DMS153 (cell line): ENCODE results near the gene RFPL2.

Experiments
- DNase-seq: peaks from one replicate; lab custom pipeline; 2025; lab: John Stamatoyannopoulos, UW

Gene RFPL2

DNA sequence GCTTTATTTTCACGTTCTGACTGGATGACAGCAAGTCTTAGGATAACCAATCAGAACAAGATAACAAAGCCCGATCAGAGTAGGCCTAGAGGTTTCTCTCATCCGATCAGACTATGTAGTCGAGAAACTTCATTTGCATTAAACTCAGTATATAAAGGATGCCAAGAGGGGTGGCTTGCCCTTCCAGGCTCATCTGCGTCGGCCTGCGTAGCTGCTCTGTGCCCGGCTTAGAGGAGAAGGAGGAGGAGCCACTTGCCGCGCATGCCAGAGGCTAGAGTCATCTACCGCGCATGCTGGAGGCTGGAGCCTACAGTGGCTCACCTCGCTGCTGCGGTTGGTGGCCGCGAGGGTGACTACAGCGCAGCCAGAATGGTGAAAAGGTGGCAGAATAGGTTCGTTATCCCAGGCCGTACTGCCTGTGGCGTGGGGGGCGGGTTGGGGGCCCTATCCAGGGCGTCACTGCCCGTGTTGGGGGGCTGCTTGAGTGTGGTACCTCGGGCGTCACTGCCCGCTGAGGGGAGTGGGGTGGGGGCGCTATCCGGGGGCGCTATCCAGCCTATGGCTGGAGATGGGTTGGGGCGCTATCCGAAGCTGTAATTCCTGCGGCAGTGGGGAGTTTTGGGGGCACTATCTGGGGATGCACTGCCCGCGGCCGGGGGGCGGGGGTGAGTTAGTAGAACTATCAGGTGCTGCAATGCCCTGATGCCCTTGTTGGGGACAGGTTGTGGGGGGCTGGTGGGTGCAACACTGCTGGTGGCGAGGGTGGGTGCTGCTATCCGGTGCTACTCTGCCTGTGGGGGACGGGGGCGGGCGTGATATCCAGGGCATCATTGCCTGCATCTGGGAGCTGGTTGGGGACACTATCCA, at the start of gene RFPL2:
Gene RFPL2 (minus strand): TSS at position 218 of the 867 bp plus-strand sequence. CDS start 2,622 bp downstream, outside the sequence.
- DNase-seq = peak; percentile 71

DNA sequence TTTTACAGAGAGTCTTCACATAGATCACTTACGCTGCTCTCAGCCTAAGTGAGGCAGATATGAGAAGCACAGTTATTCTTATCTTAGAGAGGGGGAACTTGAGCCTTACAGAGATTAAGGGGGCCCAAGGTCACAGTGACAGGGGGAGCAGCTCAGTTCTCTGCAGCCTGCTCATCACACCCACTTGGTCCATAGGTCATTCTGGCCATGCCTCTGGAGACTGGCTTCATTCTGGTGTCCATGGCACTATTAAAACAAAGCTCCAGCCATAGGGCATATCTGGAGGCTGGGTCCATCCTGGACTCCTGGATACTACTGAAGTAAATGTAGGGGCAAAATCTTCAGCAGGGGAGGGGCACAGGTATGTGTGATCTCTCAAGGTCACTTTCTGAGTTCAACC, 44.4 kb upstream of the RFPL2 start:
- DNase-seq = no peak

DNA sequence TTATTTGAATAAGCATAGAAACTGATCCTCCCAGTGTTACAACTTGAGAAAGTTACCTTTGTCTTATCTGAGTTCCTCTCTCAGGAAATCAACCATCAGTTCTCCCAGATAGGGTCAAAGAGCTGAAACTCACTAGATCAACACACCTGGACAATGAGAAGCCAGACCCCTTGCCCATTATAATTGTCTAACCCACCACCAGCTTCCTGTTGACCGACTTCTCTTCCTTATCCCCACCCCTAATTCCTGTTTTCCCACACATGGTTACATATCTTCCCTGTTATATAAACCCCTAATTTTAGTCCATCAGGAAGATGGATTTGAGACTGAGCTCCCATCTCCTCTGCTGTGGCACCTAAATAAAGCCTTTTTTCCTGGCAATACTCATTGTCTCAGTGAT, 43.4 kb upstream of the RFPL2 start:
- no peak for DNase-seq

DNA sequence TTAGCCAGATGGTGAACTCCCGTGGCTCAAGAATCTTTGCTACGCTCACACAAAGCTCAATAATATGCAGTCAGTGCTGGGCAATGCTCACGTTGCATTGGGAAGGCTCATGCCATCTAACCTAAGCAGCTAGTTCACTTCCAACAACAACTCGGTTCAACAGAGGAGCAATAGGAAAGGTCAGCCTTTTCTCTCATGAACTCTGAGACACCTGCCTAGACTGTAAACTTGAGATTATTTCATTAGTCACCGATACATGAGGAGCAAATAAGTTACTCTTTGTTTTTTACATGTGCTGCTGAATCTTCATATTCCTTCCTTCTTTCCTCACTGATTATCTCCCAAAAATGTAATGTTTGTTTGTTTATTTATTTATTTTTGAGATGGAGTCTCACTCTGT, 41.3 kb upstream of the RFPL2 start:
- DNase-seq = no peak

DNA sequence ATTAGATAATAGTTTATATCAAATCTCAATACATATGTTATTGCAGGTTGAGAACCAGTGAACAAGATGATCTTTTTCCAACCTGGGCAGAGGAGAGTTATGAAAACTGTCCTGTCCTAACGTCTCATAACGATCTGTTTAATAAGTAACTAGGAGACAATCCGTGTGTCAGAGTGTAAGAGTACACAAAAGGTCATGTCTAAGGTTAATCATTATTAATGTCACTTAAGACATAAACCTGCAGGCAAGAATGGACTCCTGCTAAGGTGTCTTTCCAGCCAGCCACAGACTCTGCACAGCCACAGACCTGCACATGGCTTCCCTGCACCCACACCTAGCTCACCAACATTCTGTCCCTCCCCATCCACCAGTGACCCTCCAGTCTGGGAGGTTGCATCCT, 40.2 kb upstream of the RFPL2 start:
- DNase-seq = no peak

DNA sequence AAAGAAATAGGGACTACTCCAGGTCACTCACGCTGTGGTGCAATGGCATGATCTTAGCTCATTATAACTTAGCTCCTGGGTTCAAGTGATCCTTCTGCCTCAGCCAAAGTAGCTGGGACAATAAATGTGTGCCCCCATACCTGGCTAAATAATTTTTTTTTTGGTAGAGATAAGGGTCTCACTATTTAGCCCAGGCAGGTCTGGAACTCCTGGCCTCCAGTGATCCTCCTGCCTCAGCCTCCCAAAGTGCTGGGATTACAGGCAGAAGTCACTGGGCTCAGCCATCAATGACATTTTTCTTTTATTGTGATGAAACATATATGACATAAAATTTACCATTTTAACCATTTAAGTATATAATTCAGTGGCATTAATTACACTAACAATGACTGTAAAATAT, 39.7 kb upstream of the RFPL2 start:
- no peak for DNase-seq

DNA sequence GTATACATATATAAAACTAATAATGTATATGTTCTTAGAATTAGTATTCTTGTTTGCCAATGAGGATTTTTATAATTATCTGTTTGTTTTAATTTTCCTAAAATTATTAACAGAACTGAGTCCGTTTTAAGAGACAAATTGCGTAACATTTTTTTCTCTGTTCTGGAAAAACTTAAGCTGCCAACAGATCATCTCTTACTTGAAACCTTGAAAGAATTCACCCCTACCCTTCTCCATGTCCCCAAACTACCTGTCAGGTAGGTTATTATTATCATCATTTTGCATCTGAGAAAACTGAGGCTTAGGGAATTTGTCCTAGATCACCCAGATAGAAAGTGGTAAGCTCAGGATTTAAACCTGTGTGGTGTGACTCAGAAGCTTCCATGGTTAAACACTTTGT, 35.6 kb upstream of the RFPL2 start:
- DNase-seq = no peak

DNA sequence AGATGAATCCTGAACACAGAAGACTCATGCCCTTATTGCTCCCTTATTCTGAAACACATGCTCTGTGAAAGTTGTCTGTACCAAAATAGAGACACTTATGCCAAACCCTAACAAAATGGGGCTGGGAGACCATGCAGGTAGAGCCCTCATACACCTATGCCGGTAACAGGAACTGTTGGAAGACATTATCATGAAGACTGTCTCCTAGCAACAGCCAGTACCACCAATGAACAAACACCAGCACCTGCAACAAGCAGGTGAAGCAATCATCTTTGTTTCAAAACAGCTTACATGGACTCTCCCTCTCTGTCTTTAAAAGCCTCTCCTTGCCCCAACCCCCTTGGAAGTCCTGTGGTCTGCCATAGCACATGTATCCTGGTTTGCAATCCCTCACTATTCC, 33.0 kb upstream of the RFPL2 start:
- peak; percentile 92 for DNase-seq

DNA sequence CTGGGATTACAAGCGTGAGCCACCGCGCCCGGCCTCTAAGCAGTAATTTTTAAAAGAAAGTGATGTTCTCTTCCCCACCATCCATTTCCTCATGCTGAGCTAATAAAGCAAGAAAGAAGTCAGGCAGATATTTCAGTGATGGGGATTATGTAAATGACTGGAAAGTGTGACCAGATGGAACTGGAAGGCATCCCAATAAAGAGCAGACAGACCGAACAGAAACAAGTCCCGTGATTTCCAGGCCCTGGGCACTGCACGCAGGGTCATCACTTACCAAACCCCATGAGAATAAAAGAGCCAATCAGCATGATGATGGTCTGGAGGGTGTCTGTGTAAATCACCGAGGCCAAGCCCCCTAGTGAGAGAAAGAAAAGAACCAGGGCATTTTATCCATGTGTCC, 32.1 kb upstream of the RFPL2 start:
- peak; percentile 45 for DNase-seq

DNA sequence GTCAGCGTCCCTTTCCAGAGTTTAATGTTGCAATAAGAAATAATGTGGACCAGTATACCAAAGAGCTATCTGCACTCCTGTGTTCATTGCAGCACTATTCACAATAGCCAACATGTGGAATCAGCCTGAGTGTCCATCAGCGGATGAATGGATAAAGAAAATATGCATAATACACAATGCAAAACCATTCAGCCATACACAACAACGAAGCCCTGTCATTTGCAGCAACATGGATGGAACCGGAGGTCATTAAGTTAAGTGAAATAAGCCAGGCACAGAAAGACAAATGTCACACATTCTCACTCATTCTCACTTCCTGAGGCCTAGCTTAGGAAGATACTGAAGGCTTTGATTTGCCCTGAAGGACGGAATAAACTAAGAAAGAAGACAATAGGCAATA, 28.2 kb upstream of the RFPL2 start:
- no peak for DNase-seq

DNA sequence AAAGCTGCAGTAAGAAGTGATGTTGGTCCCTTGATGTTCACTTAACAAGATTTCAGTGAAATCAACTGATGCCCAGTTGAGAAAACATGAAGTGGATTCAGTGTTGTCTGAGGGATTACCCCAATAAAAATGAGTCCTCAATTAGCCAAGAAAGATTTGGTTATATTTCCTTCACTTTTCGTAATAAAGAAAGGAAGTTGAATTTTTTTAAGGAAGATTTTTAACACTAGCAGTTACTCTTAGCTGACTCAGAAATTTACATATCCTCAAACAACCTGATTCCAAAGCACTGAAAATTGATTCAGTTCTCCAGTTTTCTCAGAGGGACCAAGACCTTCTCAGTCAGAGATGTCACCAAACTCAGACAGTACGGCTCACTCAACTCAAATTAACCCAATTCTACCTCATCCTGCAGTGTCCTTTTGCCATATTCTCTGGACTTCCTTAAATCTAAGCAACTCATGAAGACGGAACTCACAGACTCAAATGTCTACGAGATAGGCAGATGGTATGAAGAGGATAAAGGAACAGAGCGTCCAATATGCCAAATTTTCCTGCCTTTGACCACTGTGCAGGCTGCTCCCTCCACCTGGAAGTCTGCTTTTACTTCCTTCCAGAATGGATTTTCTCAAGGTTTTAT, 27.4 kb upstream of the RFPL2 start:
- DNase-seq = no peak

DNA sequence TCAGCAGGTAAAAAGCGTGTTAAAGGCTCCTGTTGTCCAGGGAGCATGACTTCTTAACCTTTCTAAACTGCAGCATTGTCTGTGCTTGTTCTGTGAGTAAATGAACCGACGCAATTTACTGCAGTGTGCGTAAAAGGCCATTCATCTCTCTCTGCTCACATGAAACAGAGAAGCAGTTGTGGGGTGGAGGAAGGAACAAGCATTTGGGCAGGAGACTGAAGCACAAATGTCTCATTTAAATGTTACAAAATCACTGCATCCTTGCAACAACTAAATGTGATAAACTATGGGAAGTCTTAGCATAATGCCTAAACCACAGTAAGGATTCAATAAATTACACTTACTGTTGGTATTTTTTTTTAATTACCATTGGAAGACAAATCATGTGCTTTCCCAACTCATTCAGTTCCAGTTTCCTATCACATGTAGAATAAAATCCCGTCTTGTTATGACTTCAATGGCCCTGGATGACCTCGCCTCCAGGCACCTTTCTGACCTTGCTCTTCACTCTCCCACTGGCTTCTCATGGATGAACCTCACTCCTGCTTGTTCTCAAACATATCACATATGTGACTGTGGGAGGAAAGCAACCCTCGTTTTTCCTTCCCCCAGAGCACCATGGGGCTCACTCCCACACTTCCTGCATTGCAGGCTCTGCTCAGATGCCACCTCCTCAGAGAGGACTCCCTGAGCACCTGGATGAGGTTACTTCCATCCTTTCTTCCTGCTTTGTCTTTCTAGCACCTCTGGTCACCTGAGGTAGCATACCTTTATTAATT, 21.6 kb upstream of the RFPL2 start:
- DNase-seq = no peak

DNA sequence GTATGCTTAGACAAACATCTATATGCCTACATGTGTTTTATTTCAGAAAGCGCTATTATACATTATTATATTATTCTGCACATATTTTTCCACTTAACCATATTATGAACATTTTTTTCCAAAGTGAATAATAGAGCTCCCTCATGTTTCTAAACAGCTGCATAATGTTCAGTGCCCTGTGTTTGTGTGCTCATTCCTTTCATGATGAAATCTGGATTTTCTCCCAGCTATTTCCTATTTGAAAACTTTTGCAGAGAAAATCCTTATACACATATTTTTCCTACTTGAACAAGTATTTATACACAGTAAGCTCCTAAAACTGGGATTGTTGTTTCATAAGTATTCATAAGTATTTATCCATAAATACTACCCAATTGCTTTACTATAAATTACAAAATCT, 18.1 kb upstream of the RFPL2 start:
- no peak for DNase-seq

DNA sequence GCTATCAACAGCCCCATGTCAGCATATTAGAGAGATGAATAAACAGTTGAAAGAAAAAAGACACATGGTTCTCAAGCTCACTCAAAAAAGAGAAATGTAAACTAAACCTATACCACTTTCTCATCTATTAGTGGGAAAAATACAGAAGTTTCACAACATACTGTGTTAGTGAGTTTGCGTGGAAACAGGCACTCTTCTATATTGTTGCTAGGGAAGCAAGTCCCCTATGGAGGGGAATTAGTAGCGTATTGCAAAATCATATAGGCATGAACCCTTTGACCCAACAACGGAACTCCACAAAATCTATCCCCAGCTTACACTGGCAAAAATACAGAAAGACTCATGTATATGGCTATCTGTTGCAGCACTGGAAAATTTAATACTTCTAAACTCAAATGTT, 14.2 kb upstream of the RFPL2 start:
- no peak for DNase-seq

DNA sequence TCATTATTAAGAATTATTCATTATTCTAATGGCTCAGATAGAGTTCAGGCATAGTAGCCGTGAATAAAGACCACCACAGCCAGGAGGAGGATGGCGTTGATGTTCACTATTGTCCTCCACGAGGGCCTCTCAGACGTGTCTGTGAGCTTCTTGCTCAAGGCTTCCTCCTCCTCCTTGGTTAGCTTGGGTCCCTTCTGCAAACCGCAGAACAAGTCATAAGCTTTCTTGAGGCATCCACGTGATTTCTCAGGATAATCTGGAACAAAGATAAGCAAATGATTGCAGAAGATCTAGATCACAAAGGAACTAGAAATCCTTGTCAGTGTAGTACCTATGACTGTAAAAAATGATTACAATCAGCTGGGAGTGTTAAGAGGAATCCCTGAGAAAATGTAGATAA, 13.6 kb upstream of the RFPL2 start:
- DNase-seq = no peak

DNA sequence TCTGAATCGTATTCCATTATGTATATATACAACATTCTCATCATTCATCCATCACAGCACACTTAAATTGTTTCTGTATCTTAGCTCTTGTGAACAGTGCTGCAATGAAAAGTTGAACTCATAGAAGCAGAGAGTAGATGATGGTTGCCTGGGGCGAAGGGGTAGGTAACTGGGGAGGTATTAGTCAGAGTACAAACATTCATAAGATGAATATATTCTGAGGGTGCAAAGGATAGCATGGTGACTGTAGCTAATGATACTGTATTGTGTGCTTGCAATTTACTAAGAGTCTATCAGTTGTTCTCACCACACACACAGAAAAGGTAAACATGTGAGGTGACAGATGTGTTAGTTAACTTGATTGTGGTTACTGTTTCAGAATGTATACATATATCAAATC, 12.6 kb upstream of the RFPL2 start:
- no peak for DNase-seq

DNA sequence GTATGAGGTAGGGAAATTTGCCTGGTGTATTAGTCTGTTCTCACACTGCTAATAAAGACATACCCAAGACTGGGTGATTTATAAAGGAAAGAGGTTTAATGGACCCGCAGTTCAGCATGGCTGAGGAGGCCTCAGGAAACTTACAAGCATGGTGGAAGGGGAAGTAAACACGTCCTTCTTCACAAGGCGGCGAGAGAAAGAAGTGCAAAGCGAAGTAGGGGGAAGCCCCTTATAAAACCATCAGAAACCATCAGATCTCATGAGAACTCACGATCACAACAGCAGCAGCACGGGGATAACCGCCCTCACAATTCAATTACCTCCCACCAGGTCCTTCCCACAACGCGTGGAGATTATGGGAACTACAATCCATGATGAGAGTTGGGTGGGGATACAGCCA, 12.0 kb upstream of the RFPL2 start:
- DNase-seq = no peak

DNA sequence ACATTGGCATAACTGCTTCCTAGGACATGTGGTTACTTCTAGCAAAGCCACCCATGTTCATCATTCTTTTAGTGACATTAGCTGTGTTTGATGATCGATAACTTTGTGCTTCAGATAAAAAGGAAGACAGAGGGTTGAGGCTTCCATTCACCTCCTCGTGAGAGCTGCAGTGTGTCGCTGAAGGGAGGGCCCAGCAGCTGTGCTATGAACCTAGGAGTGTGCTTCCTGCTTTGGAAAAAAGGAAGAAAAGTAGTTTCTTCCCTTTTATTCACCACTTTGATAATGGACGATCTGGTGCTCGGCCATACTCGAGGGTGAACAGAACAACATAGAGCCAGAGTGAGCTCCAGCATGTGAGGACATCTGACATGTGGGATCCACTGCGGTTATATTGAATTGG, 6.1 kb upstream of the RFPL2 start:
- DNase-seq = no peak

DNA sequence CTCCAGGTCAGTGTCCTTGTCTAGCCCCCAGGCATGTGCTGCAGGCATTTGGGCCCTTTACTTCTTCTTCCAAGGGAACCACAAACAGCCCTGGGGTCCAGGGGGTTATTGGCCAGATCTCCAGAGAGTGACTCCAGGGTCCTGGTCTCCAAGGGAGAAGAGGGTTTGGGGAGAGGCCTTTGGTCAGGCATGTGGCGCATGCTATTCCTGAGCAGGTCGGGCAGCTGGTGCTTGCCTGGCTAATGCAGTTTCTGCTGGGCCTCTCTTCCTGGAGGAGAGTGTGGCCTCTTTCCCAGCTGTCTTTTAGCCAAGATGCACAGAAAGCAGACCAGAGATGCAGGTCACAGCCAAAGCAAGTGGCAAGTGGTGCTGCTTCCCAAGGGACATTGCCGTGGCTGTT, 3.8 kb upstream of the RFPL2 start:
- DNase-seq = no peak

DNA sequence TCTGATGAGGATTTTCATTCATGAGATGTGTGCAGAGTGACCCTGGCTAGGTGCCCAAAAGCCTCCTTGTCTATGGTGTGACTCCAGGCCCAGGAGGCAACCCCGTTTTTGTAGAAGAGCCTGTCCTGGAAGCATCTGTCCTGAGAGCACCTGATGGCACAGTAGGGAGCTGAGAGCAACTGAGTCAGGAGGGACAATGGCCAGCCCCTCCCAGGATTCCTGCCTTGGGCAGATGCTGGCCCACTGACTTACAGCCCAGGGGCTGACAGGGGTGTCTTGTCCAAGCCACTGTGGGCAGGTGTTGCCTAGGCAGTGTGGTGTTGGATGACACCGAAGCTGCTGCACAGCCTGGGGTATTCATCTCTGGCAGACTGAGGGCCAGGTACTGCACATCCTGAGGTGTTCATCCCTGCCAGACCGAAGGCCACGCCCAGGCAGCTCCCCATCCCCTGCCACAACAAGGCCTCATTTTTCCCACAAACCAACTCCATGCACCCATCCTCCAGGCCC, 3.2 kb upstream of the RFPL2 start:
- DNase-seq = no peak

DNA sequence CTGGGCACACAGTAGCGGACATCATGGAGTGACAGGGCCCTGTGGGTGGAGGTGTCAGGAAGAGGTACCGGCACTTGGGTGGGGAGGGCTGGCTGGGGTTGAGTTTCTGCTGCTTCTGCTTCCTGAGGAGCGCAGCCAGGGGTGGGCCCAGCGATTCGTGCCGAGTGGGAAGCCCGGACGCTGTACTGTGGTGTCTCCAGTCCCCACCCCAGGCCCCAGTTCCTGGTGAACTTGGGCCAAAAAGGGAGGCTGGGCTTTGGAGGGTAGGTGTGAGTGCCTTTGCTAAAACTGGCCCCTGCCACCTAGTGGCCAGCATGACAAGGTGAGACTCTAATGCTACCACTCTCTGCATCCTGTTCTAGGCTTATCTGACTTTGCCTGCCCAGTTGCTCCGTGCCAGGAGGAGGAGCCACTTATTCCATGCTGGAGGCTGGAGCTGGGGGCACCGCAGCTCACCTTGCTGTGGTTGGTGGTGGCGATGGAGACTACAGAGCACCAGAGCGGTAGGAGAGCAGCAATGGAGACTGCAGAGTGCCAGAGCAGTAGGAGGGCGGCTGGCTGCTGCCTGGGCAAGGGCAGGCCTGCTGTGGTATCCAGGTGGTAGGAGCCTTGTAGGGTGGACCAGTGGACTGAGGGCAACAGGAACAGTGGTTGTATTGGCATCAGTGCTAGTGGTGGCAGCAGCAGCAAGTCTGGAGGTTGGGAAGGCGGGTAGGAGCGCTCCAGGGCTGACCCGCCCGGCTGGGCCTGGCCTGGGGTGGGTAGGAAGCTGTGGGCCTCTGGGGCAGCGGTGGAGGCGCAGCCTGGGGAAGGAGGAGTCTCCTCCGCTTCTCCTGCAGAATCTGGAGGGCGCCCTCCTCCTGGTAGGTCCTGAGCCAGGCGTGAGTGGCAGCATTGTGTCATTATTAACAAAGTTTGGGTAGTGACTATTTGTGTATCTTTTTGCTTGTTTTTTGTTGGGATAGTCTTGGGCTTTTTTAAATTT, 2.2 kb upstream of the RFPL2 start:
- DNase-seq = peak; percentile 64
